ENCODE data around the gene RRBP1. TPM values are rescaled to one million over a fixed set of nuclear protein-coding genes. Genes with fewer than 3 reads are reported as not detected.

RRBP1 gene
- total RNA-seq, 6 experiments from 2014 or later, result 273 to 331 (median 317) TPM

DNA sequence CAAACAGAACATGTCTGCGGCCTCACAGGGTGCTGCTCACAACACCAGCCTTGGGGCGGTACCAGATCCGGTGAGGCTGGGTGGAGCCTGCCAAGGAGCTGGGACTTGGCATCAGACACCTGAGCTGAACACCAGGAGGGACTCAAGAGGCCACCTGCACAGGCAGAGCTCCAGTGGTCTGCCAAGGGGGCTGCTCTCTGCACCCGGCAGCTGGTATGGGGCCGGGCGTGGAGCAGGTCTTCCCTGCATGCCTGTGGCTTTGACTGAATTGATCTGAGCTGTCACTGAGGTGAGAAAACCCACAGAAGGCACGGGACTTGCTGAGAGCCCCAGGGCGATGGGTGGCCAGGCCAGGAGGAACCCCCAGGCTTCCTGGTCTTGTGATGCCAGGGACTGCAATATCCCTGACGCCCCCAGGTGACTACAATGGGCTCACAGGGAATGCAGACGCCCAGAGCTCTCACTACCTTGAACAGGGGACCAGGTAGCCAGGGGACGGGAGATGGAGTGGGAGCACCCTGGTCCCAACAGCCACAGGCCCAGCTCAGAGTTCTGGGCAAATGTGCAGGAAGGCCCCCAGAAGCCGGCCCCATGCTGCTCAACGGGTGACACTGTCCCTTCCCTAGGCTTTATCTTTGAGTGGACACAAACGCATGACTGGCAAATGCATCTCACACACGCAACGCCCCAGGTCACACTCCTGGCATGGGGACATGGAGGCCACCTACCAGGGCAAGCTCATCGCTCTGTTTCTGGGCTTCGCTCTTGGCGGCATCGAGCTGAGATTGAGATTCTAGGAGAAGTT lies 64.0 kb downstream of the RRBP1 start:
- no peaks in the 10 kb centered on the region for H3K9me3 Mint-ChIP-seq
- H3K4me1 Mint-ChIP-seq (ENCODE audit: low read depth), result no peaks in the 10 kb centered on the region
- TF ChIP-seq, protein P1, sequence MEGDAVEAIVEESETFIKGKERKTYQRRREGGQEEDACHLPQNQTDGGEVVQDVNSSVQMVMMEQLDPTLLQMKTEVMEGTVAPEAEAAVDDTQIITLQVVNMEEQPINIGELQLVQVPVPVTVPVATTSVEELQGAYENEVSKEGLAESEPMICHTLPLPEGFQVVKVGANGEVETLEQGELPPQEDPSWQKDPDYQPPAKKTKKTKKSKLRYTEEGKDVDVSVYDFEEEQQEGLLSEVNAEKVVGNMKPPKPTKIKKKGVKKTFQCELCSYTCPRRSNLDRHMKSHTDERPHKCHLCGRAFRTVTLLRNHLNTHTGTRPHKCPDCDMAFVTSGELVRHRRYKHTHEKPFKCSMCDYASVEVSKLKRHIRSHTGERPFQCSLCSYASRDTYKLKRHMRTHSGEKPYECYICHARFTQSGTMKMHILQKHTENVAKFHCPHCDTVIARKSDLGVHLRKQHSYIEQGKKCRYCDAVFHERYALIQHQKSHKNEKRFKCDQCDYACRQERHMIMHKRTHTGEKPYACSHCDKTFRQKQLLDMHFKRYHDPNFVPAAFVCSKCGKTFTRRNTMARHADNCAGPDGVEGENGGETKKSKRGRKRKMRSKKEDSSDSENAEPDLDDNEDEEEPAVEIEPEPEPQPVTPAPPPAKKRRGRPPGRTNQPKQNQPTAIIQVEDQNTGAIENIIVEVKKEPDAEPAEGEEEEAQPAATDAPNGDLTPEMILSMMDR (IDR thresholded peaks at IDR 0.05), result peak; percentile 40
- no peak overlapping the region for H3K4me3 Mint-ChIP-seq
- peaks cover 8% of the 10 kb centered on the region for H3K36me3 Mint-ChIP-seq (ENCODE audit: low read depth)
- no peak overlapping the region; the same call in 1 of the 2 replicates for H3K27ac Mint-ChIP-seq
- DNase-seq, result no peak
- H3K27me3 Mint-ChIP-seq (ENCODE audit: insufficient read depth), result peaks cover 22% of the 10 kb centered on the region

DNA sequence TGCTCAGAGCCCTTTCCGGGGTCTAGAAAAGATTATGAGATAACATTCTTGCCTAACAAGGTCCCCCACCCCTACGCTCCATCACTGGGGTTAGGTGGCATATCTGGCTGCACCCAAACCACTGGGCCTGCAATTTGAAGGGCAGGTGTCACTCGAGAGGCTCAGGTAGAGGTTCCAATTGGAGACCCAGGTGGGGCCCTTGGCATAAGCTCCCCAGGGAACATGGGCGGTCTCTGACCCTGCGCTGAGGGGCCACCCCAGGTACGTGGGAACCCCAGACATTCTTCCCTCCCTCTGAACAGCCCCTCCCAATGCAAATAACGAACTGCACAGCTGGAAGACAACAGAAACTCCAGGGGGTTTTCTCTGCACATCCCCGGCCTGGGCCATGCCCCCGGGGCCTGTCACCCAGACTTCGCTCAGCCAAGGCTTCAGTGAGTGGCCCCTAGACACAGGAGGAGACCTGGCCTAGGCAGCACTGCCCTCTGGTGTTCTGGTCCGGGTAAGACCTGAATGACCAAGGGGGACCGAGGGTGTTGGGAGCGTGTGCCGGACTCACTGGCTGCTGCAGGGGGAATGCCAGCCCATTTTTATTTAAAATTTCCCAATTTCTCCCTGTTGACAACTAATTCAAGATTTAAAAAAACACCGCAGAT lies 64.7 kb downstream of the RRBP1 start:
- Mint-ChIP-seq H3K4me1 (ENCODE audit: low read depth) (peaks cover 7% of the 10 kb centered on the region), H3K27ac (no peak overlapping the region), H3K36me3 (ENCODE audit: low read depth) (peaks cover 8% of the 10 kb centered on the region), H3K27me3 (ENCODE audit: insufficient read depth) (peaks cover 29% of the 10 kb centered on the region), H3K4me3 (no peak overlapping the region), H3K9me3 (no peaks in the 10 kb centered on the region)
- TF ChIP-seq, protein P1 (IDR thresholded peaks at IDR 0.05), result peak; percentile 76
- DNase-seq, result no peak

DNA sequence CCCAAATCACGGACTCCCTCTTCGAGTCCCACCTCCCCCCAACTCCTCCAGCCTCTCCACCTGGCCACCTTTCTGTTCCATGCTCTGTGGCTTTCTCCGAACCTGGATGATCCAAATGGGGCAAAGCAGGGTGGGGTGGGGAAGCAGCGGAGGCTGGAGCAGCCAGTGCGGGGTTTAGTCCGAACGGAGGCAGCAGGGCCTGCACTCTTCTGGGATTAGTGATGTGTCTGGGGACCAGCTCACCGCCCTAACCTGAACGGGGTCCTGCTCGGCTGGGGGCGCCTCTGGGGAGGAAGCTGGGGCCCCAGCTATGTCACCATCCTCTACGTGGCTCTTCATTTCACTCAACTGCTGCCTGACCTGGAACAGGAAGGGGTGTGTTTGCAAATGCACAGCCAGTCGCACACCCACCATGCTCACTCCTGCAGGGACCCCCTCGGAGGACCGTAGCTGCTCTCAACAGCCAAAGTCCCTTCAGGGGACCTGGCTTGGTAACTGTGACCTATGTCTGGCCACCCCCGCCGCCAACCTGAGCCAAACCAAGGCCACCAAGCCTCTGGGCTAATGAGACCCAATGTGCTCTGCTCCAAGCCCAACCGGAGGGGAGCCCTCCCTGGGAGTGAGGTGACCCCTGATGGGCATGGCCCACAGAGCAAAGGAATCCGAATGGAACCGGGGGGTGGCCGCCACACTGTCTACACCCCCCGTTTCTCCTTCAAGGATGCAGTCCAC lies 65.4 kb downstream of the RRBP1 start:
- H3K4me3 Mint-ChIP-seq, result no peak overlapping the region
- peaks cover 8% of the 10 kb centered on the region for H3K36me3 Mint-ChIP-seq (ENCODE audit: low read depth)
- H3K27ac Mint-ChIP-seq, result no peak overlapping the region
- no peaks in the 10 kb centered on the region for H3K9me3 Mint-ChIP-seq
- peaks cover 10% of the 10 kb centered on the region for H3K4me1 Mint-ChIP-seq (ENCODE audit: low read depth)
- H3K27me3 Mint-ChIP-seq (ENCODE audit: insufficient read depth), result peaks cover 36% of the 10 kb centered on the region
- TF ChIP-seq, protein P1 (IDR thresholded peaks at IDR 0.05), result no peak
- no peak for DNase-seq

DNA sequence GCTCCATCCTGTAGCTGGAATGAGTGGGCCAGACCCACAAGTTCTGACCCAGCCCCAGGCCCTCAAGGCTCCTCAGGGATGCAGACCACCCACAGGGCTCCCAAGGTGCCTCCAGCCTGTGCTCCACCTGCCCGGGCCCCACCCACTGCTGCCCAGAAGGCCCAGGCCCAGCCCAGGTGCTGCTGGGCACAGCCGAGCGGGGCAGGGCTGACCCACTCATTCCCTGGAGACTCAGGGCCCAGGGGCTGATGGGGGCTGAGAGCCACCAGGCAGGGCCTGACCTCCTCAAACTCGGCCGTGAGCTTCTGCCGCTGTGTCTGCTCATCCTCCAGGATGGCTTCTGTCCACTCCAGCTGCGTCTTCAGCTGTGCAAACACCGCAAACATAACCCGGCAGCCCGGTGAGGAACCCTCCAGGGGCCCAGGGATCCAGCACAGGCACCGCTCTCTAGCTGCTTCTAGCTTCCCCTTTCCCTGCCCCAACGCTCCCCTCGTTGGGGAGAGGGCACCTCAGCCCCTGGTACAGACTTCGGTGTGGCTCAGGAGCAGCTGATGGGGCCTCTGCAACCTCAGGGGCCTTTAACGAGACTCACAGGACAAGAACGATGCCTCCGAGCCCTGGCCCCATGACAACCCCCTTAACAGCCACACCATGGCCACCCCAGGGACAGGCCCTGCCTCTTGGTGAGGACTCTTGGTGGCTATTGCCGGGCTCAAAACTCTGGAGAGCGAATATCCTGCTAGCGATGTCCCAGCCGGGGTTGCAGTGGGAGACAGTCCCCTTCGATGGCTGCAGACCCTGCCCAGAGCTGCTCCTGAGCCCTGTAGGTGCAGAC lies 66.2 kb downstream of the RRBP1 start:
- no peak for DNase-seq
- Mint-ChIP-seq H3K27me3 (ENCODE audit: insufficient read depth) (peaks cover 42% of the 10 kb centered on the region), H3K27ac (no peak overlapping the region)

More for the DNA sequence above, 66.2 kb downstream of the RRBP1 start:
- H3K9me3 Mint-ChIP-seq, result no peaks in the 10 kb centered on the region
- H3K4me1 Mint-ChIP-seq (ENCODE audit: low read depth), result peaks cover 10% of the 10 kb centered on the region
- TF ChIP-seq, protein P1 (IDR thresholded peaks at IDR 0.05), result no peak
- no peak overlapping the region for H3K4me3 Mint-ChIP-seq
- H3K36me3 Mint-ChIP-seq (ENCODE audit: low read depth), result peaks cover 8% of the 10 kb centered on the region

Data from HFFc6 (cell line).